ENCODE measurements around the gene ZNF100.

GRCh38 chr19:21694171-21694906 is 73.0 kb downstream of the ZNF100 start:
- TF ChIP-seq CTCF (IDR thresholded peaks at IDR 0.05 in 4 of 5, conservative IDR thresholded peaks at IDR 0.05 in 1 of 5) = no peak
- TF ChIP-seq POLR2A (IDR thresholded peaks at IDR 0.05) = no peak
